Thyroid gland (tissue), 4 donors: ENCODE data around the gene ZNF778. TPM values are rescaled to one million over a fixed set of nuclear protein-coding genes. Genes with fewer than 3 reads are reported as not detected.
"Not testable (repeated sequence)": the region's sequence is repeated elsewhere in the genome, so short reads cannot be mapped to it uniquely, and the experiment has no call there.

Experiments
- DNase-seq, 2 donors: peaks; one replicate each; pipeline ENCODE4 v3.0.0-alpha.2; 2019
- H3K27ac ChIP-seq, 3 donors: fragments of 200-600 bp; sonication (generic); 1 replicate in 2 of 3; 2 replicates in 1 of 3; pipeline ENCODE4 v1.5.1; 2016 to 2019; ENCODE audit warnings: mild to moderate bottlenecking in 1 of 3, moderate library complexity in 1 of 3
- H3K27me3 ChIP-seq: fragments of 200-600 bp; sonication (generic); one replicate; pipeline ENCODE4 v1.5.1; 2019
- H3K36me3 ChIP-seq, 2 donors: fragments of 200-600 bp; sonication (generic); one replicate each; pipeline ENCODE4 v1.5.1; 2016 to 2019
- H3K4me1 ChIP-seq, 2 donors: fragments of 200-600 bp; sonication (generic); one replicate each; pipeline ENCODE4 v1.5.1; 2017 to 2019
- H3K4me3 ChIP-seq, 3 donors: fragments of 200-600 bp; sonication (generic); replicated peaks in 1 of 3; 1 replicate in 2 of 3; 2 replicates in 1 of 3; pipeline ENCODE4 v1.5.1; 2016; ENCODE audit warnings: mild to moderate bottlenecking in 1 of 3
- H3K9me3 ChIP-seq: fragments of 200-600 bp; sonication (generic); one replicate; pipeline ENCODE4 v1.5.1; 2017
- POLR2A ChIP-seq, 2 donors: fragments of 450-650 bp; IDR thresholded peaks; one replicate each; pipeline ENCODE4 v1.6.1; 2017; ENCODE audit warnings: antibody characterized with exemption in 2 of 2, mild to moderate bottlenecking in 2 of 2, moderate library complexity in 1 of 2
- WGBS, 2 donors: methylation state at CpG; one replicate each; pipeline ENCODE4 v1.1.5; 2017; 5-methylcytosine and 5-hydroxymethylcytosine counted together
- intact Hi-C: fragments of 100-400 bp; cut with DNase I; formaldehyde crosslinking; loops from one replicate; pipeline ENCODE4 v1.15.1; 2023
- total RNA-seq, 4 donors: library from RNA; depleted of rRNA; stranded (reverse); fragments of >200 nt; gene quantifications; one replicate each; pipeline ENCODE4 v1.2.3, GENCODE V29; 2016
- TF ChIP-seq, protein P1 (sequence below), 6 experiments: fragments of 200-600 bp in 3 of 6; fragments of 450-650 bp in 3 of 6; sonication (generic) in 3 of 6; IDR thresholded peaks; one replicate each; pipeline ENCODE4 v1.5.1; 2016 to 2019; ENCODE audit warnings: antibody characterized with exemption in 6 of 6, mild to moderate bottlenecking in 2 of 6, inconsistent platforms in 1 of 6, moderate library complexity in 1 of 6

ZNF778 gene
- total RNA-seq, 4 donors from 2014 or later: 17.5 to 36.4 (median 30.9) TPM

DNA sequence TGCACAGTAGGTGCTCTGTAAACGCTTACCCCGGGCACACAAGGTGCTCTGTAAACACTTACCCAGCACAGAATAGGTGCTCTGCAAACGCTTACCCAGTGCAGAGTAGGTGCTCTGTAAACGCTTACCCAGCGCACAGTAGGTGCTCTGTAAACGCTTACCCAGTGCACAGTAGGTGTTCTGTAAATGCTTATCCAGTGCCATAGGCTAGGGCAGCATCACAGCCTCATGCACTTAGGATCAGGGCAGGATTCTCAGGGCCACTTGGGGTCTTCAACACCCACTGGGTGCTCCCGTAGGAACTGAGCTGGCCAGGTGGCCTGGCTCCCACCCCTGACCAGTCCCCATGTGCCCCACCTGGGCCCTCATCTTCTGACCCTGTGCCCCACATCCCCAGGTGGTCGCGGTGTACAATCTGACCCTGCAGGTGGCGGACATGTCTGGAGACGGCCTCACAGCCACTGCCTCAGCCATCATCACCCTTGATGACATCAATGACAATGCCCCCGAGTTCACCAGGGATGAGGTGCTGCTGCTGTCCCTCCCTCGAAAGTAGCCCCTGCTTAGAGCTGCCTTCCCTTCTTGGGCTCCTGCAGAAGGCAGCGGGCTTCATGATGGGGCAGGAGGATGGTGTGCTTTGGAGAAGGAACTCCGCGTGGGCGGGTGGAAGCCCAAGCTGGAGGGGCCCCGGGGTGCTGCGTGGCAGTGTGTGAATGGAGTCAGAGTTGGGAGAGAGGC lies 30.3 kb upstream of the ZNF778 start:
- DNase-seq: no peak
- no peak for TF ChIP-seq POLR2A (IDR thresholded peaks at IDR 0.05)
- TF ChIP-seq, protein P1, sequence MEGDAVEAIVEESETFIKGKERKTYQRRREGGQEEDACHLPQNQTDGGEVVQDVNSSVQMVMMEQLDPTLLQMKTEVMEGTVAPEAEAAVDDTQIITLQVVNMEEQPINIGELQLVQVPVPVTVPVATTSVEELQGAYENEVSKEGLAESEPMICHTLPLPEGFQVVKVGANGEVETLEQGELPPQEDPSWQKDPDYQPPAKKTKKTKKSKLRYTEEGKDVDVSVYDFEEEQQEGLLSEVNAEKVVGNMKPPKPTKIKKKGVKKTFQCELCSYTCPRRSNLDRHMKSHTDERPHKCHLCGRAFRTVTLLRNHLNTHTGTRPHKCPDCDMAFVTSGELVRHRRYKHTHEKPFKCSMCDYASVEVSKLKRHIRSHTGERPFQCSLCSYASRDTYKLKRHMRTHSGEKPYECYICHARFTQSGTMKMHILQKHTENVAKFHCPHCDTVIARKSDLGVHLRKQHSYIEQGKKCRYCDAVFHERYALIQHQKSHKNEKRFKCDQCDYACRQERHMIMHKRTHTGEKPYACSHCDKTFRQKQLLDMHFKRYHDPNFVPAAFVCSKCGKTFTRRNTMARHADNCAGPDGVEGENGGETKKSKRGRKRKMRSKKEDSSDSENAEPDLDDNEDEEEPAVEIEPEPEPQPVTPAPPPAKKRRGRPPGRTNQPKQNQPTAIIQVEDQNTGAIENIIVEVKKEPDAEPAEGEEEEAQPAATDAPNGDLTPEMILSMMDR (IDR thresholded peaks at IDR 0.05): no peak
- 59 to 65% methylated on average over 5 to 16 of the region's 19 CpGs for WGBS, 2 donors
- H3K4me3 ChIP-seq: no peak overlapping the region
- H3K36me3 ChIP-seq: no peaks in the 10 kb centered on the region
- no peaks in the 10 kb centered on the region for H3K27me3 ChIP-seq
- H3K9me3 ChIP-seq: no peaks in the 10 kb centered on the region
- intact Hi-C loops: no loop called here
- no peak overlapping the region for H3K27ac ChIP-seq
- peaks cover 7 to 9% of the 10 kb centered on the region in 2 donors for H3K4me1 ChIP-seq

GRCh38 chr16:89187770-89188392 lies 29.6 kb upstream of the ZNF778 start:
- intact Hi-C loops: no loop called here
- no peaks in the 10 kb centered on the region for H3K36me3 ChIP-seq
- H3K4me3 ChIP-seq: no peak overlapping the region
- no peak for TF ChIP-seq POLR2A (IDR thresholded peaks at IDR 0.05)
- TF ChIP-seq, protein P1 (IDR thresholded peaks at IDR 0.05): no peak
- no peak overlapping the region for H3K27ac ChIP-seq
- no peak for DNase-seq
- peaks cover 8 to 10% of the 10 kb centered on the region in 2 donors for H3K4me1 ChIP-seq
- WGBS, 2 donors: 69 to 72% methylated on average over 13 to 15 of the region's 19 CpGs
- no peaks in the 10 kb centered on the region for H3K9me3 ChIP-seq
- H3K27me3 ChIP-seq: no peaks in the 10 kb centered on the region

DNA sequence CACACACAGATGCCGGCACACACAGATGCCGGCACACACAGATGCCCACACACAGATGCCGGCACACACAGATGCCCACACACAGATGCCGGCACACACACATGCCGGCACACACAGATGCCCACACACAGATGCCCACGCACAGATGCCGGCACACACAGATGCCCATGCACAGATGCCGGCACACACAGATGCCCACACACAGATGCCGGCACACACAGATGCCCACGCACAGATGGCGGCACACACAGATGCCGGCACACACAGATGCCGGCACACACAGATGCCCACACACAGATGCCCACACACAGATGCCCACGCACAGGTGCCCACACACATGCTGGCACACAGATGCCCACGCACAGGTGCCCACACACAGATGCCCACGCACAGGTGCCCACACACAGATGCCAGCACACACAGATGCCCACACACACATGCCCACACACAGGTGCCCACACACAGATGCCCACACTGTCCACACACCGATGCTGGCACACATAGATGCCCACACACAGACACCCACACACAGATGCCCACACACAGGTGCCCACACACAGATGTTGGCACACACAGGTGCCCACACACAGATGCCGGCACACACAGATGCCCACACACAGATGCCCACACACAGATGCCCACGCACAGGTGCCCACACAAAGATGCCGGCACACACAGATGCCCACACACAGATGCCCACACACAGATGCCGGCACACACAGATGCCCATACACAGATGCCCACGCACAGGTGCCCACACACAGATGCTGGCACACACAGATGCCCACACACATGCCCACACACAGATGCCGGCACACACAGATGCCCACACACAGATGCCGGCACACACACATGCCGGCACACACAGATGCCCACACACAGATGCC lies 28.8 kb upstream of the ZNF778 start:
- H3K4me3 ChIP-seq, intact Hi-C loops, DNase-seq, H3K27me3 ChIP-seq, H3K36me3 ChIP-seq, H3K4me1 ChIP-seq, H3K9me3 ChIP-seq, H3K27ac ChIP-seq: not testable (repeated sequence)
- 91 to 96% methylated on average over 7 to 15 of the region's 25 CpGs for WGBS, 2 donors

DNA sequence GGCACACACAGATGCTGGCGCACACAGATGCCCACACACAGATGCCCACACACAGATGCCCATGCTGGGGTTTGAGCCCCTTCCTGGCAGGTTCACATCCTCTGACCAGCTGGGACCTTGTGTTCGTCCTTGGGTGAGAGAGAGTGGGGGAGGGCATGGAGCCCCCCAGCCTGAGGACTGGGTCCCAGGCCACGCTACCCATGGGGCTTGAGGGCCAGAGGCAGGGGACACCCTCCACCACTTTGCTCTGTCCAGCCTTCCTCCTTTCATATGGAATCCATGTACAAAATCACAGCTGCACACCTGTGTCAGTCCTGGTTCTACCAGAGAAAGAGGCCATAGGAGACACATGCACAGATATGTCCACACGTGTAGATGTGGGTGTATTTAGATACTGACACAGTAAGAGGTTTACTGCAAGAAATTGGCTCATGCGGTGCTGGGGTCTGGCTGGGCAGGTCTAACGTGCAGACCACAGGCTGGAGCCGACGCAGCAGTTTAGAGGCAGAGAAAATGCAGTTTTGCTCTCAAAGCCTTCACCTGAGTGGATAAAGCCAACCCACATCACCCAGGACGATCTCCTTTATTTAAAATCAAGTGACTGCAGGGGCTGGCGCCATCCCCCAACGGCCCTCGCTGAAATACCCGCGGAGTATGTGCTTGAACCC lies 28.0 kb upstream of the ZNF778 start:
- Histone ChIP-seq H3K27me3 (no peaks in the 10 kb centered on the region), H3K27ac (no peak overlapping the region), H3K4me3 (no peak overlapping the region), H3K36me3 (no peaks in the 10 kb centered on the region), H3K4me1 (peaks cover 8 to 10% of the 10 kb centered on the region in 2 donors), H3K9me3 (no peaks in the 10 kb centered on the region)
- no peak for DNase-seq
- TF ChIP-seq, protein P1 (IDR thresholded peaks at IDR 0.05): no peak
- TF ChIP-seq POLR2A (IDR thresholded peaks at IDR 0.05): no peak
- WGBS, 2 donors: 61 to 65% methylated on average over 12 to 14 of the region's 14 CpGs
- intact Hi-C loops: no loop called here
